22Rv1 (cell line): ENCODE results near the gene DOCK9.

Experiments
- H3K27ac ChIP-seq: fragments of 450-650 bp; 2 replicates; pipeline ENCODE4 v1.5.1; 2017
- ZFX ChIP-seq: fragments of 450-650 bp; IDR thresholded peaks from 2 replicates; pipeline ENCODE4 v1.6.1; 2017; ENCODE audit warnings: antibody characterized with exemption, borderline replicate concordance
- TF ChIP-seq, protein P1 (sequence below): fragments of 450-650 bp; IDR thresholded peaks from 2 replicates; pipeline ENCODE4 v1.5.1; 2017; ENCODE audit warnings: mild to moderate bottlenecking

DOCK9 gene

GRCh38 chr13:98783856-98784478 is 193.9 kb downstream of the DOCK9 start:
- TF ChIP-seq, protein P1, sequence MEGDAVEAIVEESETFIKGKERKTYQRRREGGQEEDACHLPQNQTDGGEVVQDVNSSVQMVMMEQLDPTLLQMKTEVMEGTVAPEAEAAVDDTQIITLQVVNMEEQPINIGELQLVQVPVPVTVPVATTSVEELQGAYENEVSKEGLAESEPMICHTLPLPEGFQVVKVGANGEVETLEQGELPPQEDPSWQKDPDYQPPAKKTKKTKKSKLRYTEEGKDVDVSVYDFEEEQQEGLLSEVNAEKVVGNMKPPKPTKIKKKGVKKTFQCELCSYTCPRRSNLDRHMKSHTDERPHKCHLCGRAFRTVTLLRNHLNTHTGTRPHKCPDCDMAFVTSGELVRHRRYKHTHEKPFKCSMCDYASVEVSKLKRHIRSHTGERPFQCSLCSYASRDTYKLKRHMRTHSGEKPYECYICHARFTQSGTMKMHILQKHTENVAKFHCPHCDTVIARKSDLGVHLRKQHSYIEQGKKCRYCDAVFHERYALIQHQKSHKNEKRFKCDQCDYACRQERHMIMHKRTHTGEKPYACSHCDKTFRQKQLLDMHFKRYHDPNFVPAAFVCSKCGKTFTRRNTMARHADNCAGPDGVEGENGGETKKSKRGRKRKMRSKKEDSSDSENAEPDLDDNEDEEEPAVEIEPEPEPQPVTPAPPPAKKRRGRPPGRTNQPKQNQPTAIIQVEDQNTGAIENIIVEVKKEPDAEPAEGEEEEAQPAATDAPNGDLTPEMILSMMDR: no peak
- TF ChIP-seq ZFX: no peak
- H3K27ac ChIP-seq: no peak overlapping the region

DNA sequence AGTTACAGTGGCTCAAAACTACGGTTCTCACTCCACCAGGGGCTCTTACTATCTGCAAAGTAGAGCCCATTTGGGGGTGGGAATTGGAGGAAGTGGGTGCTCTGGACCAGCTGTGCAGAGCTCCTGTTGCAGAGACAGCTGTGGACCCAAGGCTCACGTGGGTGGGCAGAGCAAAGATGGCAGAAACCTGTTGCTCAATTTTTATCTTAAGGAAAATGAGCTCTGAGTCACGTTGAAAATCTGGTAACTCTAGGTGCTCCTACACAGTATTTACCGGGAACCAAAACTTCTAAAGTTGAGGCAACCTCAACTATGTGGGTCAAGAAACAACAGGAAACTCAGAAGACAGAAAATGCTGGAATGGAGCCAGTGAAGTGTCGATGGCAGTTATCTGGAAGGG is 195.2 kb downstream of the DOCK9 start:
- H3K27ac ChIP-seq: no peak overlapping the region
- TF ChIP-seq ZFX: no peak
- TF ChIP-seq, protein P1: no peak

- TF ChIP-seq ZFX: no peak
- TF ChIP-seq, protein P1: no peak
- H3K27ac ChIP-seq: no peak overlapping the region
Measured at GRCh38 chr13:98781905-98782304, 196.0 kb downstream of the DOCK9 start.

GRCh38 chr13:98781470-98781869 is 196.4 kb downstream of the DOCK9 start:
- TF ChIP-seq ZFX: no peak
- TF ChIP-seq, protein P1: no peak
- no peak overlapping the region for H3K27ac ChIP-seq

DNA sequence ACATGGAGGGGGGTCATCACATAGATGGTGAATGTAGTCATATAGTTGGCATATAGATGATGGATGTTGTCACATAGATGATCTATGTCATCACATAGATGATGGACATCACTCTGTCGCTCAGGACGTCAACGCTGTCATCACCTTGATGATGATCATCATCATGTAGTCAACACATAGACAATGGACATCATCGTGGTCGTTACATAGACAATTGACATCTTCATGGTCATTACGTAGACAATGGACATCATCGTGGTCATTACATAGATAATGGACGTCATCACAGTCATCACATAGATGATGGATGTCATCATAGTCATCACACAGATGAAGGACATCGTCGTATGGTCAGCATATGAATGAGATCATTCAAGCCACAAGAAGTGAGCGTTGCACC is 196.8 kb downstream of the DOCK9 start:
- H3K27ac ChIP-seq: no peak overlapping the region
- TF ChIP-seq, protein P1: no peak
- TF ChIP-seq ZFX: no peak

GRCh38 chr13:98780451-98780850 is 197.4 kb downstream of the DOCK9 start:
- TF ChIP-seq, protein P1: no peak
- TF ChIP-seq ZFX: no peak
- no peak overlapping the region for H3K27ac ChIP-seq

GRCh38 chr13:98779695-98780094 is 198.2 kb downstream of the DOCK9 start:
- no peak overlapping the region for H3K27ac ChIP-seq
- TF ChIP-seq, protein P1: no peak
- no peak for TF ChIP-seq ZFX
